HFFc6 (cell line): Measurements from ENCODE around the gene COIL. TPM values are rescaled to one million over a fixed set of nuclear protein-coding genes. Genes with fewer than 3 reads are reported as not detected.

Experiments used
- DNase-seq: peaks from one replicate; pipeline ENCODE4 v3.0.0-alpha.2; 2018
- H3K27ac Mint-ChIP-seq: 2 replicates; pipeline ENCODE4 v1.8.0; 2020; ENCODE audit warnings: mild to moderate bottlenecking, mixed read lengths
- H3K27me3 Mint-ChIP-seq: 2 replicates; pipeline ENCODE4 v1.8.0; 2021; ENCODE audit warnings: mild to moderate bottlenecking, moderate library complexity, mixed read lengths; ENCODE audit not compliant: insufficient read depth
- H3K36me3 Mint-ChIP-seq: 2 replicates; pipeline ENCODE4 v1.8.0; 2021; ENCODE audit warnings: low read depth, mixed read lengths
- H3K4me1 Mint-ChIP-seq: 2 replicates; pipeline ENCODE4 v1.8.0; 2020; ENCODE audit warnings: low read depth, mixed read lengths
- H3K4me3 Mint-ChIP-seq: 2 replicates; pipeline ENCODE4 v1.8.0; 2020; ENCODE audit warnings: mild to moderate bottlenecking, moderate library complexity, mixed read lengths
- H3K9me3 Mint-ChIP-seq: 2 replicates; pipeline ENCODE4 v1.8.0; 2020; ENCODE audit warnings: mild to moderate bottlenecking, mixed read lengths
- total RNA-seq, 6 experiments: library from RNA; stranded (reverse); fragmentation: NEBNext Ultra II Directional; extraction: Animal tissue kit (Norgen Biotek cat#: 25700); gene quantifications; 2 replicates in 1 of 6; 3 replicates in 5 of 6; pipeline ENCODE4 v1.2.3, GENCODE V29; 2021
- TF ChIP-seq, protein P1 (sequence below): fragments of 200-600 bp; sonication (generic); IDR thresholded peaks from 2 replicates; pipeline ENCODE4 v1.5.0; 2021; ENCODE audit warnings: antibody characterized with exemption, mild to moderate bottlenecking

The COIL gene
- total RNA-seq, 6 experiments from 2014 or later, result 13.6 to 16.4 (median 16.2) TPM

DNA sequence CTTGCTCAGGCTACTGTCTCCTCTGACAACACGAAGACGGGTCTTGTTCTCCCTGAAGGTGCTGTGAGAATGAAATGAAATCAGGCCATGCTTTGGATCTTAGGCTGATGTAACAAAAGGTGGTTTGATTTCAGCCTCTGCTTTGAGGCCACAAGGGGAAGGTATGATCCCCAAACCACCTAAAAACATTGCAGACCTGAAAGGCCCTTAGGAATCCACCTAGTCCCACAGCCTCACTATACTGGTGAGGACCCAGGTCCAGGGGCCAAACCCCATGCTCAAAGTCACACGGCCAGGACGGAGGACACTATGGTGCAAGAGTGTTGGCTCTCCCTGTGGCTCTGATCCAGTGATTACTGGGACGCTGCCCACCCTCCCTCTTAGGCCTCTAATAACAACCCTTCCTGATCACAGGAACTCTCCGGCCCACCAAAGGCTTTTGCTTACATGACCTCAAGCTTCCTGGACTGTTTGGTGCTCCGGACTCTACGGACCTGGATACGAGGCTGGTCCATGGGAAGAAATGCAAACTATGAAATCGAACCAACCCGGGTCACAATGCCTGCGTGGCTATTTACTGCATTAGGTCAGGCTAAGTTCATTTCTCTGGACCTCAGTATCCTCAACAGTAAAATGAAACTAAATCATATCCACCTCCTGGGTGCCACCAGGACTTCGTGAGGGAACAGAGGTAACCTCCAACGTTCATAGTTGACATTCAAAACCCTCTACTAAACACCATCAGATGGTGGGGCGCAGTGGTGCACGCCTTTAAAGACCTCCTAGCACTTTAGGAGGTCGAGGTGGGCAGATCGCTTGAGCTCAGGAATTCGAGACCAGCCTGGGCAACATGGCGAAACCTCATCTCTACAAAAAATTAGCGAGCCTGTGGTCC is 48.5 kb downstream of the COIL start:
- no peak for DNase-seq
- Mint-ChIP-seq H3K4me3 (peak overlapping the region; percentile 95), H3K4me1 (peaks cover 54% of the 10 kb centered on the region), H3K9me3 (peaks cover 1% of the 10 kb centered on the region), H3K27ac (peak overlapping the region; percentile 88), H3K36me3 (peaks cover 29% of the 10 kb centered on the region), H3K27me3 (peaks cover 3% of the 10 kb centered on the region)
- TF ChIP-seq, protein P1, sequence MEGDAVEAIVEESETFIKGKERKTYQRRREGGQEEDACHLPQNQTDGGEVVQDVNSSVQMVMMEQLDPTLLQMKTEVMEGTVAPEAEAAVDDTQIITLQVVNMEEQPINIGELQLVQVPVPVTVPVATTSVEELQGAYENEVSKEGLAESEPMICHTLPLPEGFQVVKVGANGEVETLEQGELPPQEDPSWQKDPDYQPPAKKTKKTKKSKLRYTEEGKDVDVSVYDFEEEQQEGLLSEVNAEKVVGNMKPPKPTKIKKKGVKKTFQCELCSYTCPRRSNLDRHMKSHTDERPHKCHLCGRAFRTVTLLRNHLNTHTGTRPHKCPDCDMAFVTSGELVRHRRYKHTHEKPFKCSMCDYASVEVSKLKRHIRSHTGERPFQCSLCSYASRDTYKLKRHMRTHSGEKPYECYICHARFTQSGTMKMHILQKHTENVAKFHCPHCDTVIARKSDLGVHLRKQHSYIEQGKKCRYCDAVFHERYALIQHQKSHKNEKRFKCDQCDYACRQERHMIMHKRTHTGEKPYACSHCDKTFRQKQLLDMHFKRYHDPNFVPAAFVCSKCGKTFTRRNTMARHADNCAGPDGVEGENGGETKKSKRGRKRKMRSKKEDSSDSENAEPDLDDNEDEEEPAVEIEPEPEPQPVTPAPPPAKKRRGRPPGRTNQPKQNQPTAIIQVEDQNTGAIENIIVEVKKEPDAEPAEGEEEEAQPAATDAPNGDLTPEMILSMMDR, result no peak

GRCh38 chr17:56910509-56911235 is 50.2 kb downstream of the COIL start:
- Mint-ChIP-seq H3K4me3 (peak overlapping the region; percentile 34; the same call in 1 of the 2 replicates), H3K4me1 (peaks cover 44% of the 10 kb centered on the region), H3K9me3 (no peaks in the 10 kb centered on the region), H3K36me3 (peaks cover 38% of the 10 kb centered on the region), H3K27ac (peak overlapping the region; percentile 4; the same call in 1 of the 2 replicates), H3K27me3 (peaks cover 3% of the 10 kb centered on the region)
- DNase-seq, result no peak
- TF ChIP-seq, protein P1, result no peak

- peaks cover 3% of the 10 kb centered on the region for H3K27me3 Mint-ChIP-seq
- peak overlapping the region; percentile 34; the same call in 1 of the 2 replicates for H3K4me3 Mint-ChIP-seq
- H3K9me3 Mint-ChIP-seq, result no peaks in the 10 kb centered on the region
- peaks cover 36% of the 10 kb centered on the region for H3K4me1 Mint-ChIP-seq
- peak overlapping the region; percentile 4; the same call in 1 of the 2 replicates for H3K27ac Mint-ChIP-seq
- H3K36me3 Mint-ChIP-seq, result peaks cover 39% of the 10 kb centered on the region
- DNase-seq, result no peak
- TF ChIP-seq, protein P1, result no peak
Measured at GRCh38 chr17:56909742-56910508, 50.9 kb downstream of the COIL start.

DNA sequence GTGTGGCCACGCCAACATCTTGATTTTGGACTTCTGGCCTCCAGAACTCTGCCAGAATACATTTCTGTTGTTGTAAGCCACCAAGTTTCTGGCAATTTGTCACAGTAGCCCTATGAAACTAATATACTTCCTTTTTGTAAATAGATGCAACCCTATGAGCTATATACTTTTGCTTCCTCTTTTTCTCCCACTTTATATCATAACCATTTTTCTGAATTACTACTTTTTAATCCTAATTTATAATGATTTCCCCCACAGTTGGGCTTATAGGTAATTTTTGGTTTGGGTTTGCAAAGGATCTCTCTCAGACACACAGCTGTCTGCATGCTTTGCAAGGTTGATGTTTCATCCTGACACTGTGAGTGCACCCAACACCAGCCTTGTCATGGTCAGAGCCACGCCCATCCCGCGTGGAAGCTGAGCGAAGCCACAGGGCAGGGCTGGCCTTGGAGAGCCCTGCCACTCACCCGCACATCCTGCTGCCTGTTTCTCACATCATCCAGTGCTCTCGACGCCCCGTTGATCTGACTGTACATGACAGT is 52.8 kb downstream of the COIL start:
- Mint-ChIP-seq H3K27ac (no peak overlapping the region), H3K9me3 (no peaks in the 10 kb centered on the region), H3K36me3 (peaks cover 57% of the 10 kb centered on the region), H3K27me3 (no peaks in the 10 kb centered on the region; the same call in 1 of the 2 replicates), H3K4me1 (peaks cover 31% of the 10 kb centered on the region), H3K4me3 (no peak overlapping the region)
- TF ChIP-seq, protein P1, result no peak
- DNase-seq, result no peak

DNA sequence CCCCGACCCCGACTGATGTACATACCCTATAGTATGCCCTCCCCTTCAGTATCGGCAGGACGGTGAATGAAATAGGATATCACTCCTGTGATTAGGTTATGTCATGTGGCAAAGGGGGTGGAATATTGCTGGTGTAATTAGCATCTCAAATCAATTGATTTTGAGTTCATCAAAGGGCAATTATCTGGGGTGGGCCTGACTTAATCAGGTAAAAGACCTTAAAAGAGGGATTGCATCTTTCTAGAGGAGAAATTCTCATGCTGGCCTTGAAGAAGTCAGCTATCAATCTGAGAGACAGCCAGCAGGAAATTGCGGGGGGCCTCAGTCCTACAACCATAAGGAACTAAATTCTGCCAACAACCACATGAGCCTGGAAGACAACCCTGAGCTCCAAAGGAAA is 57.3 kb downstream of the COIL start:
- Mint-ChIP-seq H3K36me3 (peaks cover 78% of the 10 kb centered on the region), H3K27me3 (no peaks in the 10 kb centered on the region; the same call in 1 of the 2 replicates), H3K4me1 (peaks cover 18% of the 10 kb centered on the region), H3K27ac (no peak overlapping the region), H3K9me3 (no peaks in the 10 kb centered on the region), H3K4me3 (no peak overlapping the region)
- DNase-seq, result no peak
- TF ChIP-seq, protein P1, result no peak
